Suprapubic skin (tissue), 4 donors: ENCODE measurements around the gene CNBP. TPM values are rescaled to one million over a fixed set of nuclear protein-coding genes. Genes with fewer than 3 reads are reported as not detected.
"Not testable (repeated sequence)": the region's sequence is repeated elsewhere in the genome, so short reads cannot be mapped to it uniquely, and the experiment has no call there.

Source experiments
- DNase-seq, 2 donors: peaks; one replicate each; pipeline ENCODE4 v3.0.0-alpha.2; 2019; ENCODE audit warnings: low spot score in 2 of 2
- H3K27ac ChIP-seq: fragments of 200-600 bp; sonication (generic); one replicate; pipeline ENCODE4 v1.5.1; 2019
- H3K27me3 ChIP-seq: fragments of 200-600 bp; sonication (generic); one replicate; pipeline ENCODE4 v1.5.1; 2019
- H3K36me3 ChIP-seq: fragments of 200-600 bp; sonication (generic); one replicate; pipeline ENCODE4 v1.5.1; 2019
- H3K4me1 ChIP-seq: fragments of 200-600 bp; sonication (generic); one replicate; pipeline ENCODE4 v1.5.1; 2019
- H3K4me3 ChIP-seq: fragments of 200-600 bp; sonication (generic); one replicate; pipeline ENCODE4 v1.5.1; 2019; ENCODE audit warnings: mild to moderate bottlenecking
- H3K9me3 ChIP-seq: fragments of 200-600 bp; sonication (generic); one replicate; pipeline ENCODE4 v1.5.1; 2019
- EP300 ChIP-seq: sonication (generic); formaldehyde crosslinking; IDR thresholded peaks from one replicate; pipeline ENCODE4 v1.6.1; 2017; ENCODE audit warnings: antibody characterized with exemption
- POLR2A ChIP-seq, 2 donors: fragments of 450-650 bp; IDR thresholded peaks; one replicate each; pipeline ENCODE4 v1.6.1; 2017; ENCODE audit warnings: antibody characterized with exemption in 2 of 2, mild to moderate bottlenecking in 2 of 2, moderate library complexity in 2 of 2
- POLR2AphosphoS5 ChIP-seq, 3 donors: sonication (generic); formaldehyde crosslinking; IDR thresholded peaks; one replicate each; pipeline ENCODE4 v1.6.1; 2017; ENCODE audit warnings: antibody characterized with exemption in 3 of 3
- WGBS: methylation state at CpG from one replicate; pipeline ENCODE4 v1.1.5; 2018; 5-methylcytosine and 5-hydroxymethylcytosine counted together
- total RNA-seq, 4 donors: library from RNA; depleted of rRNA; stranded (reverse); fragments of >200 nt; gene quantifications; one replicate each; pipeline ENCODE4 v1.1.0, GENCODE V29; 2016
- TF ChIP-seq, protein P1 (sequence below), 2 donors: fragments of 200-600 bp in 1 of 2; fragments of 450-650 bp in 1 of 2; sonication (generic) in 1 of 2; IDR thresholded peaks; one replicate each; pipeline ENCODE4 v1.5.1; 2016 to 2019; ENCODE audit warnings: antibody characterized with exemption in 2 of 2, mild to moderate bottlenecking in 1 of 2, moderate library complexity in 1 of 2

Gene CNBP
- total RNA-seq, 4 donors from 2014 or later: 361 to 504 (median 408) TPM

DNA sequence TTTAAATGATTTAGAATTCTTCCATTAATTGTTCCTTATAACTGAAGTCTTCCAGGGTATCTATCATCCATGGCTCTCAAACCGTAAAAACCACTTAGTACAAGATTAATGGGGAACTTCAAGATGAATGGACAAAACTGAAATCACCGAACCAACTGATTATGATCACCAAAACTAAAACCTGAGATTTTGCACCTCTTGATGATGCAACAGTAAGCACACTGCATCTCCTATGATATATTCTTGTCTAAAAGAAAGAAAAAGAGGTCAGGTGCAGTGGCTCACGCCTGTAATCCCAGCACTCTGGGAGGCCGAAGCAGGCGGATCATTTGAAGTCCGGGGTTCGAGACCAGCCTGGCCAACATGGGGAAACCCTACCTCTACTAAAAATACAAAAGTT, 19.2 kb downstream of the CNBP start:
- Histone ChIP-seq H3K9me3 (no peaks in the 10 kb centered on the region), H3K27me3 (no peaks in the 10 kb centered on the region), H3K36me3 (peaks cover 41% of the 10 kb centered on the region), H3K27ac (no peak overlapping the region), H3K4me3 (no peak overlapping the region), H3K4me1 (peaks cover 21% of the 10 kb centered on the region)
- TF ChIP-seq POLR2A (IDR thresholded peaks at IDR 0.05): no peak
- TF ChIP-seq, protein P1, sequence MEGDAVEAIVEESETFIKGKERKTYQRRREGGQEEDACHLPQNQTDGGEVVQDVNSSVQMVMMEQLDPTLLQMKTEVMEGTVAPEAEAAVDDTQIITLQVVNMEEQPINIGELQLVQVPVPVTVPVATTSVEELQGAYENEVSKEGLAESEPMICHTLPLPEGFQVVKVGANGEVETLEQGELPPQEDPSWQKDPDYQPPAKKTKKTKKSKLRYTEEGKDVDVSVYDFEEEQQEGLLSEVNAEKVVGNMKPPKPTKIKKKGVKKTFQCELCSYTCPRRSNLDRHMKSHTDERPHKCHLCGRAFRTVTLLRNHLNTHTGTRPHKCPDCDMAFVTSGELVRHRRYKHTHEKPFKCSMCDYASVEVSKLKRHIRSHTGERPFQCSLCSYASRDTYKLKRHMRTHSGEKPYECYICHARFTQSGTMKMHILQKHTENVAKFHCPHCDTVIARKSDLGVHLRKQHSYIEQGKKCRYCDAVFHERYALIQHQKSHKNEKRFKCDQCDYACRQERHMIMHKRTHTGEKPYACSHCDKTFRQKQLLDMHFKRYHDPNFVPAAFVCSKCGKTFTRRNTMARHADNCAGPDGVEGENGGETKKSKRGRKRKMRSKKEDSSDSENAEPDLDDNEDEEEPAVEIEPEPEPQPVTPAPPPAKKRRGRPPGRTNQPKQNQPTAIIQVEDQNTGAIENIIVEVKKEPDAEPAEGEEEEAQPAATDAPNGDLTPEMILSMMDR (IDR thresholded peaks at IDR 0.05): no peak
- DNase-seq: no peak
- 84% methylated on average over 7 of the region's 7 CpGs for WGBS

DNA sequence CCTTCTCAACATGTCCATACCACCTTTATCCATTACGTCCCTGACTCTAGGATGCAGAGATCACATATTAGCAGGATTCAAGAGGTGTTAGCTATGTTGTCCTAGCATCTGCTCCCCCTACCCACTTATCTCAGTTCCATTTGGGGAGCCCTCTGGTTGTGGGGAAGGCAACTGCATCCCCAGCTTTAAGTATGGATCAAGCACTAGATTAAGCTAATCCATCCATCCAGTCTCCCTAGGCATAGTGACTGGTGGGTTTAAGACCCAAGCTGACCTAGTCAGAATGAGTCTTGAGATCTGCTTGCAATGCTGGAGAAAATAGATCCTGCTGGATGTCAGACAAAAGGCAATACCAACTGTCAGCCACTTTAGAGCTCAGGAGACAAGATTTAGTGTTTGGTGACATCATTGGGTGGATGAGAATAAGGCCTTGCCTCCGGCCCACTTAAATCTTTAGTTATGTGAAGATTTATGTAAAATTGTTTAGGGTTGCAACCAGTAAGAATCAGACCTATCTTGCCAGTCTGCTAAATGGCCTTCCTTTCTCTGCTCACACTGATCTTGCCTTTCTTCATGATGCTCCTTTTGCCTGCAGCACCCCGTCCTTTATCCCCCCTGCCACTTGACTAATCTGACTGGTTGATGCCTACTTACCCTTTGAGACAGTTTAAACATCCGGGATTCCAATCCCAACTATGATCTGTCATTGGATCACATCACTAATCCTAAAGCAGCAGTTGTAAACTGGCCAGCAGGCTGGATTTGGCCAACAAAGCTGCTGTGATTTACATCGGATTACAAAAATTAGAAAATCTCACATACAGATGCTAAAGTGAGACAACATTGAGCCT, 20.7 kb downstream of the CNBP start:
- H3K9me3 ChIP-seq: no peaks in the 10 kb centered on the region
- WGBS: 61% methylated on average over 5 of the region's 5 CpGs
- H3K4me3 ChIP-seq: no peak overlapping the region
- no peak for DNase-seq
- H3K4me1 ChIP-seq: peaks cover 29% of the 10 kb centered on the region
- H3K36me3 ChIP-seq: peaks cover 31% of the 10 kb centered on the region
- H3K27ac ChIP-seq: peak overlapping the region; percentile 97
- no peaks in the 10 kb centered on the region for H3K27me3 ChIP-seq
- TF ChIP-seq POLR2A (IDR thresholded peaks at IDR 0.05): no peak
- TF ChIP-seq POLR2AphosphoS5 (IDR thresholded peaks at IDR 0.05): no peak
- TF ChIP-seq EP300: no peak
- TF ChIP-seq, protein P1 (IDR thresholded peaks at IDR 0.05): no peak

DNA sequence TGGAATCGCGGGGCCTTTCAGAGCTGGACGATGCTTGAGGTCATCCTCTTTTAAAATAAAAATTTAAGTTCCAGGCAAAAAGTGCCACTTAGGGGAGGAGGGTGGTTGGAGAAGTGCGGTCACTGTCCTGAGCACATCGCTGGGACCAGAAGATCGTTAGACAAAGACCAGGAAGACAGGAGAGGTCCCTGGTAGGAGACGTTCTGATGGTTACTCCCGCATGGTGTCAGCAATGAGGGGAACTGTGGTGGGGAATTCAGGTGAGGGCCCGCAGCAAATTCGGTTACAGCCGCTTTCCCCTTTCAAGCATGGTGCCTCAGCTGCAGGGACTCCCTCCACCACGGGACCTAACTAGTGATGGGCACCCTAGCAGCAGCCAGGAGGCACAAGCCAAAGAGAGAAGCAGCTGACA, 21.8 kb downstream of the CNBP start:
- no peak for DNase-seq
- Histone ChIP-seq H3K9me3 (no peaks in the 10 kb centered on the region), H3K36me3 (peaks cover 31% of the 10 kb centered on the region), H3K4me1 (peaks cover 29% of the 10 kb centered on the region), H3K27me3 (no peaks in the 10 kb centered on the region), H3K27ac (peak overlapping the region; percentile 97), H3K4me3 (peak overlapping the region; percentile 90)
- TF ChIP-seq POLR2AphosphoS5 (IDR thresholded peaks at IDR 0.05) (no peak), EP300 (no peak), POLR2A (IDR thresholded peaks at IDR 0.05) (no peak)
- TF ChIP-seq, protein P1 (IDR thresholded peaks at IDR 0.05): no peak
- 3% methylated on average over 12 of the region's 12 CpGs for WGBS

DNA sequence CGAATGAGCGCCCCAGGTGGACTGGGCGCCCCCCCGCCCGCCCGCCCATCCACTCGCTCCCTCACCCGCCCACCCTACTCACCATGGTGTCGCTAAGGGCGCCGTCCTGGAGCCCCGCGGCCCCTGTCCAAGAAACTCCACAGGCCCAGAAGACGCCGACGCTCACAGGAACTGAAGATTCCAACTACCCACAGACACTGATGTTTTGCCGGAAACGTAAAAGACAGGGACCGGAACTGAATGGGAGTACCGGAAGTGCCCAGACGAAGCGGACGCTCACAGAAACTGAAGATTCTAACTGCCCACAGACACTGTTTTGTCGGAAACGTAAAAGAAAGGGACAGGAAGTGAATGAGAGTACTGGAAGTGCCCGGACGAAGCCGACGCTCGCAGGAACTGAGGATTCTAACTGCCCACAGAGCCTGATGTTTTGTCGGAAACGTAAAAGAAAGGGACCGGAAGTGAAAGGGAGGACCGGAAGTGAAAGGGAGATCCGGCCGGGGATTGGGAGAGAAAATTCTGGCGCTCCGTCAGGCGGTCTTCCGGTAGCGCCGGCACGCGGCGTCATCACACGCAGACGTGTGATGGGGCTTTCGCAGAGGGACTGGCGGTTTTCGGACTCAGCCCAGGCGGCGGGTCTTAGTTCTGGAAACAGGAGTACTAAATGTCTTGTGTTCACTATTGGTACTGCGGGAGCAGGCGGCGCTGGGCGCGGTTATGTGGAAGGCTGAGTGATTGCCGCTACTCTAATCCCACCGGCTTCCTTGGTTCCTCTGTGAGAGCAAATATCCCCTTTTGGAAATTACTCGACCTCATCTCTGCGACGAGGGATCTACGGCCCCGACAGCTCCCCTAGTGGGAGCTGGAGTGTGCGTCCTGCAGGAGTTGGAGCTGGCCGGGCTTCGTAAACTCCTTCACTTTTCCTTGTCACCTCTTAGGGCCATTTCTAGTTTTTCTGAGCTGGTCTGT, 22.5 kb downstream of the CNBP start, which contains the start of gene ISY1:
ISY1 (minus strand) TSS at position 173 of the 969 bp plus-strand sequence; CDS start at position 85, 88 bp downstream.
- peak within 1 kb of the TSS; percentile 90 for H3K4me3 ChIP-seq
- no peaks in the 10 kb centered on the region for H3K27me3 ChIP-seq
- H3K4me1 ChIP-seq: peaks cover 29% of the 10 kb centered on the region
- H3K36me3 ChIP-seq: peaks cover 31% of the 10 kb centered on the region
- under 1% methylated on average over 67 of the region's 67 CpGs for WGBS
- H3K27ac ChIP-seq: peak within 1 kb of the TSS; percentile 97
- TF ChIP-seq, protein P1 (IDR thresholded peaks at IDR 0.05): peak; percentile 71 to 91
- TF ChIP-seq EP300 (no peak), POLR2A (IDR thresholded peaks at IDR 0.05) (peak; percentile 66 to 72), POLR2AphosphoS5 (IDR thresholded peaks at IDR 0.05) (peak in 2 of 3 donors; percentile 63 to 74)
- H3K9me3 ChIP-seq: no peaks in the 10 kb centered on the region
- peak; percentile 92 for DNase-seq

DNA sequence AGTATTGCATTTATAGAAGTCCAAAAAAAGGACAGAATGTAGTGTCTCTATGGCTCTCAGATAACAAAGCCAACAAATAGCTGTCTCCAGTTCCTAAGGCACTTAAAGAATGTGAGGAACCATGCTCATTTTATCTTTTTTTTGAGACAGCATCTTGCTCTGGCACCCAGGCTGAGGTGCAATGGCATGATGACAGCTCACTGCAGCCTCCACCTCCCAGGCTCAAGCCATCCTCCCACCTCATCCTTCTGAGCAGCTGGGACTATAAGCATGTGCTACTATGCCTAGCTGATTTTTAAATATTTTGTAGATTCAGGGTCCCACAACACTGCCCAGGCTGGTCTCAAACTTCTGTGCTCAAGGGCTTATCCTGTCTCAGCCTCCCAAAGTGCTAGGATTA, 38.9 kb downstream of the CNBP start:
- Histone ChIP-seq H3K27ac (no peak overlapping the region), H3K27me3 (no peaks in the 10 kb centered on the region), H3K4me3 (no peak overlapping the region), H3K36me3 (peaks cover 59% of the 10 kb centered on the region), H3K4me1 (no peaks in the 10 kb centered on the region), H3K9me3 (no peaks in the 10 kb centered on the region)
- TF ChIP-seq POLR2AphosphoS5 (IDR thresholded peaks at IDR 0.05): no peak
- TF ChIP-seq POLR2A (IDR thresholded peaks at IDR 0.05): no peak
- no peak for TF ChIP-seq EP300
- no peak for DNase-seq

DNA sequence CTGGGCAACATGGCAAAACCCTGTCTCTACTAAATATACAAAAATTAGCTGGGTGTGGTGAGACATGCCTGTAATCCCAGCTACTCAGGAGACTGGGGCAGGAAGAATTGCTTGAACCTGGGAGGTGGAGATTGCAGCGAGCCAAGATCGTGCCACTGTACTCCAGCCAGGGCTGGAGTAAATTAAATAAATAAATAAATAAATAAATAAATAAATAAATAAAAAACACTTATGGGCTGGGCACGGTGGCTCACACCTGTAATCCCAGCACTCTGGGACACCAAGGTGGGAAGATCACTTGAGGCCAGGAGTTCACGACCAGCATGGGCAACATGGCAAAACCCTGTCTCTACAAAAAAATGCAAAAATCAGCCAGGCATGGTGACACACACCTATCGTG, 42.7 kb downstream of the CNBP start:
- peaks cover 79% of the 10 kb centered on the region for H3K36me3 ChIP-seq
- H3K9me3 ChIP-seq, H3K27ac ChIP-seq, H3K4me3 ChIP-seq, H3K4me1 ChIP-seq, H3K27me3 ChIP-seq, DNase-seq: not testable (repeated sequence)
- WGBS: 90% methylated on average over 5 of the region's 5 CpGs
